Measurements from ENCODE around the gene OFD1. TPM values are rescaled to one million over a fixed set of nuclear protein-coding genes. Genes with fewer than 3 reads are reported as not detected.
A peak's percentile ranks its signal among the peaks of the same experiment; 100 is the strongest.

Gene OFD1
- polyA plus RNA-seq, 2 of the 4 experiments (the other 2 are of a cell fraction), result 14.8 to 24.9 TPM

GRCh38 chrX:13697455-13697854 lies 37.1 kb upstream of the OFD1 start (continued):
- no peak for TF ChIP-seq MAFK (IDR thresholded peaks at IDR 0.05; ENCODE audit: partially characterized antibody)
- TF ChIP-seq HOXB5 (CRISPR knock-in tag; IDR thresholded peaks at IDR 0.05), result no peak
- no peak for TF ChIP-seq HES2 (IDR thresholded peaks at IDR 0.05)
- no peak for TF ChIP-seq KDM1A (IDR thresholded peaks at IDR 0.05; ENCODE audit: low read depth)
- no peak for TF ChIP-seq EHF (CRISPR knock-in tag; IDR thresholded peaks at IDR 0.05)
- no peak for TF ChIP-seq HOXB13 (CRISPR knock-in tag; IDR thresholded peaks at IDR 0.05; ENCODE audit: low read depth)
- TF ChIP-seq BHLHE40 (IDR thresholded peaks at IDR 0.05; ENCODE audit: low read depth, low read length), result no peak
- TF ChIP-seq TFCP2L1 (CRISPR knock-in tag; IDR thresholded peaks at IDR 0.05), result no peak
- no peak for TF ChIP-seq KDM5A (IDR thresholded peaks at IDR 0.05)
- no peak for TF ChIP-seq RCOR1 (IDR thresholded peaks at IDR 0.05; ENCODE audit: low read depth, low read length)

- H3K4me1 ChIP-seq, result peaks cover 21% of the 10 kb centered on the region
- FAIRE-seq (peak; percentile 51), DNase-seq (ENCODE audit: low read depth in 1 of 2, low spot score in 1 of 2) (no peak), ATAC-seq (no peak)
- H3K27ac ChIP-seq, result no peak overlapping the region
- H3K9me3 ChIP-seq, result no peaks in the 10 kb centered on the region
- ChIA-PET CTCF (interaction anchor here (0.7 kb wide), 2 partner anchors 18 to 50 kb away, joined by 3 to 4 read pairs; no protein-coding TSS in a partner anchor), POLR2A (no interaction called here)
- H3K4me3 ChIP-seq, result no peak overlapping the region
- no peak overlapping the region for H3K4me2 ChIP-seq
- TF ChIP-seq HES2 (IDR thresholded peaks at IDR 0.05) (no peak), EHF (CRISPR knock-in tag; IDR thresholded peaks at IDR 0.05) (no peak), E2F6 (IDR thresholded peaks at IDR 0.05; ENCODE audit: borderline replicate concordance, low read depth) (no peak), HMGXB4 (CRISPR knock-in tag; IDR thresholded peaks at IDR 0.05; ENCODE audit: borderline replicate concordance) (no peak), EP300 (IDR thresholded peaks at IDR 0.05) (no peak), FOXS1 (CRISPR knock-in tag; IDR thresholded peaks at IDR 0.05) (no peak), CHD4 (IDR thresholded peaks at IDR 0.05; ENCODE audit: borderline replicate concordance) (no peak), PBX3 (IDR thresholded peaks at IDR 0.05) (no peak), MYC (IDR thresholded peaks at IDR 0.05; ENCODE audit: borderline replicate concordance, low read length) (no peak), ESRRA (IDR thresholded peaks at IDR 0.05; ENCODE audit: borderline replicate concordance, low read length) (no peak), HOXB5 (CRISPR knock-in tag; IDR thresholded peaks at IDR 0.05) (no peak), JUN (IDR thresholded peaks at IDR 0.05) (no peak), USF2 (IDR thresholded peaks at IDR 0.05) (no peak), RFX5 (IDR thresholded peaks at IDR 0.05) (no peak), HEYL (CRISPR knock-in tag; IDR thresholded peaks at IDR 0.05) (no peak), NR3C1 (IDR thresholded peaks at IDR 0.05) (no peak), POLR2A (IDR thresholded peaks at IDR 0.05; ENCODE audit: low read length) (no peak), TFCP2L1 (CRISPR knock-in tag; IDR thresholded peaks at IDR 0.05) (no peak), ATOH8 (CRISPR knock-in tag; IDR thresholded peaks at IDR 0.05; ENCODE audit: low read depth) (no peak), RCOR1 (IDR thresholded peaks at IDR 0.05; ENCODE audit: low read depth, low read length) (no peak)
- 95% methylated on average over 1 of the region's 1 CpG for WGBS (ENCODE audit: missing lambda C conversion rate)
These were observed 36.6 kb upstream of the OFD1 start for GRCh38 chrX:13697976-13698375.

All from A549 (cell line).